Measurements from ENCODE around the gene PDE4D.
"Not testable (repeated sequence)": the region's sequence is repeated elsewhere in the genome, so short reads cannot be mapped to it uniquely, and the experiment has no call there.

PDE4D gene

GRCh38 chr5:59458966-59459729 is 434.4 kb downstream of the PDE4D start:
- DNase-seq: no peak

- DNase-seq: no peak
Measured at GRCh38 chr5:59458321-59458720, 435.2 kb downstream of the PDE4D start.

GRCh38 chr5:59449905-59450644 is 443.5 kb downstream of the PDE4D start:
- DNase-seq: no peak

GRCh38 chr5:59446356-59446755 is 447.2 kb downstream of the PDE4D start:
- DNase-seq: no peak

- no peak for DNase-seq
Measured at GRCh38 chr5:59445741-59446140, 447.8 kb downstream of the PDE4D start.

GRCh38 chr5:59439303-59439702 is 454.2 kb downstream of the PDE4D start:
- no peak for DNase-seq

- no peak for DNase-seq
Measured at GRCh38 chr5:59437176-59437575, 456.4 kb downstream of the PDE4D start.

- DNase-seq: no peak
Measured at GRCh38 chr5:59436364-59437148, 457.0 kb downstream of the PDE4D start.

GRCh38 chr5:59433174-59433573 is 460.4 kb downstream of the PDE4D start:
- no peak for DNase-seq

GRCh38 chr5:59430066-59430685 is 463.4 kb downstream of the PDE4D start:
- DNase-seq: no peak

GRCh38 chr5:59428391-59428790 is 465.1 kb downstream of the PDE4D start:
- no peak for DNase-seq

- DNase-seq: no peak
Measured at GRCh38 chr5:59424515-59424914, 469.0 kb downstream of the PDE4D start.

GRCh38 chr5:59423021-59423420 is 470.5 kb downstream of the PDE4D start:
- no peak for DNase-seq

- DNase-seq: no peak
Measured at GRCh38 chr5:59421986-59422941, 471.3 kb downstream of the PDE4D start.

GRCh38 chr5:59420596-59420995 is 472.9 kb downstream of the PDE4D start:
- no peak for DNase-seq

- no peak for DNase-seq
Measured at GRCh38 chr5:59418808-59419207, 474.7 kb downstream of the PDE4D start.

GRCh38 chr5:59416451-59416850 is 477.1 kb downstream of the PDE4D start:
- no peak for DNase-seq

- DNase-seq: no peak
Measured at GRCh38 chr5:59416026-59416425, 477.5 kb downstream of the PDE4D start.

- DNase-seq: no peak
Measured at GRCh38 chr5:59412428-59412827, 481.1 kb downstream of the PDE4D start.

GRCh38 chr5:59408997-59409396 is 484.5 kb downstream of the PDE4D start:
- not testable (repeated sequence) for DNase-seq

GRCh38 chr5:59407967-59408366 is 485.6 kb downstream of the PDE4D start:
- DNase-seq: no peak

GRCh38 chr5:59401637-59402036 is 491.9 kb downstream of the PDE4D start:
- no peak for DNase-seq

All from central memory CD4-positive, alpha-beta T cell (primary cell).